ENCODE measurements around the gene CYP2W1.

DNA sequence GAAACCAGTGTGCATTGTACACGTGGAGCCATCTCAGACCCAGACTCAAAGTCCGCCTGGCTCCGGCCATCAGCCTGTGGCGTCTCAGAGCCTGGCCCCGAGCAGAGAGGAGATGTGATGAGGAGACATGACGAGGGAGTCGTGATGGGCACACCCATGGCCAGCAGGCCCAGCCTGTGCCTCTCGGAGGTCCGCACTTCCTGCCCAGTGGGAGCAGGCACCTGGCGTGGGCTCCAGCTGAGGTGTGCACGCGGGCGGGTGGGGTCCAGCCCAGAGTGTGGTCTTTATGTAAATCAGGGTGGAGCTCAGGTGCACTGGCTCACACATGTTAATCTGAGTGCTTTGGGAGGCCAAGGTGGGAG lies 35.3 kb downstream of the CYP2W1 start:
- TF ChIP-seq, protein P1, sequence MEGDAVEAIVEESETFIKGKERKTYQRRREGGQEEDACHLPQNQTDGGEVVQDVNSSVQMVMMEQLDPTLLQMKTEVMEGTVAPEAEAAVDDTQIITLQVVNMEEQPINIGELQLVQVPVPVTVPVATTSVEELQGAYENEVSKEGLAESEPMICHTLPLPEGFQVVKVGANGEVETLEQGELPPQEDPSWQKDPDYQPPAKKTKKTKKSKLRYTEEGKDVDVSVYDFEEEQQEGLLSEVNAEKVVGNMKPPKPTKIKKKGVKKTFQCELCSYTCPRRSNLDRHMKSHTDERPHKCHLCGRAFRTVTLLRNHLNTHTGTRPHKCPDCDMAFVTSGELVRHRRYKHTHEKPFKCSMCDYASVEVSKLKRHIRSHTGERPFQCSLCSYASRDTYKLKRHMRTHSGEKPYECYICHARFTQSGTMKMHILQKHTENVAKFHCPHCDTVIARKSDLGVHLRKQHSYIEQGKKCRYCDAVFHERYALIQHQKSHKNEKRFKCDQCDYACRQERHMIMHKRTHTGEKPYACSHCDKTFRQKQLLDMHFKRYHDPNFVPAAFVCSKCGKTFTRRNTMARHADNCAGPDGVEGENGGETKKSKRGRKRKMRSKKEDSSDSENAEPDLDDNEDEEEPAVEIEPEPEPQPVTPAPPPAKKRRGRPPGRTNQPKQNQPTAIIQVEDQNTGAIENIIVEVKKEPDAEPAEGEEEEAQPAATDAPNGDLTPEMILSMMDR (IDR thresholded peaks at IDR 0.05), result no peak
- TF ChIP-seq POLR2A (IDR thresholded peaks at IDR 0.05), result no peak
